ENCODE results near the gene FAM120B. TPM values are rescaled to one million over a fixed set of nuclear protein-coding genes. Genes with fewer than 3 reads are reported as not detected.

FAM120B gene
- total RNA-seq, 1 donor = 20.4 TPM

GRCh38 chr6:170291271-170292110, 15.1 kb upstream of the FAM120B start:
- H3K4me3 ChIP-seq (ENCODE audit: low read depth, low read length) = peak overlapping the region; percentile 40
- DNase-seq (ENCODE audit: low read depth) = no peak
- TF ChIP-seq CTCF (IDR thresholded peaks at IDR 0.05; ENCODE audit: insufficient read depth, low read length) = no peak

- no peak for TF ChIP-seq CTCF (IDR thresholded peaks at IDR 0.05; ENCODE audit: insufficient read depth, low read length)
- no peak for DNase-seq (ENCODE audit: low read depth)
- no peak overlapping the region for H3K4me3 ChIP-seq (ENCODE audit: low read depth, low read length)
These were observed 14.5 kb upstream of the FAM120B start for GRCh38 chr6:170292111-170292406.

GRCh38 chr6:170292407-170293158, 14.0 kb upstream of the FAM120B start:
- no peak for TF ChIP-seq CTCF (IDR thresholded peaks at IDR 0.05; ENCODE audit: insufficient read depth, low read length)
- no peak overlapping the region for H3K4me3 ChIP-seq (ENCODE audit: low read depth, low read length)
- no peak for DNase-seq (ENCODE audit: low read depth)

GRCh38 chr6:170293341-170294231, 13.0 kb upstream of the FAM120B start:
- TF ChIP-seq CTCF (IDR thresholded peaks at IDR 0.05; ENCODE audit: insufficient read depth, low read length) = no peak
- DNase-seq (ENCODE audit: low read depth) = no peak
- peak overlapping the region; percentile 40 for H3K4me3 ChIP-seq (ENCODE audit: low read depth, low read length)

- H3K4me3 ChIP-seq (ENCODE audit: low read depth, low read length) = no peak overlapping the region
- TF ChIP-seq CTCF (IDR thresholded peaks at IDR 0.05; ENCODE audit: insufficient read depth, low read length) = no peak
- no peak for DNase-seq (ENCODE audit: low read depth)
These were observed 12.2 kb upstream of the FAM120B start for GRCh38 chr6:170294298-170294730.

GRCh38 chr6:170294813-170295509, 11.6 kb upstream of the FAM120B start:
- no peak for DNase-seq (ENCODE audit: low read depth)
- no peak for TF ChIP-seq CTCF (IDR thresholded peaks at IDR 0.05; ENCODE audit: insufficient read depth, low read length)

More at GRCh38 chr6:170294813-170295509, 11.6 kb upstream of the FAM120B start:
- peak overlapping the region; percentile 47 for H3K4me3 ChIP-seq (ENCODE audit: low read depth, low read length)

All from fibroblast of the aortic adventitia (primary cell).